OCI-LY1 (cell line): ENCODE data around the gene CNTN5.

Experiments used
- H2AFZ ChIP-seq: fragments of 200-600 bp; sonication (generic), shearing (Covaris generic); 2 replicates; pipeline ENCODE4 v1.6.0; 2014; ENCODE audit warnings: antibody characterized with exemption, mild to moderate bottlenecking, low read length
- H3F3A ChIP-seq: fragments of 200-600 bp; sonication (generic), shearing (Covaris generic); 2 replicates; pipeline ENCODE4 v1.6.0; 2014; ENCODE audit warnings: mild to moderate bottlenecking, antibody characterized with exemption, low read length, moderate library complexity; ENCODE audit not compliant: insufficient read depth
- H3K27ac ChIP-seq: fragments of 200-600 bp; sonication (generic); 2 replicates; pipeline ENCODE4 v1.5.1; 2014; ENCODE audit warnings: low read length, mixed run types, mild to moderate bottlenecking, low read depth; ENCODE audit not compliant: poor library complexity, severe bottlenecking
- H3K27me3 ChIP-seq: fragments of 200-600 bp; sonication (generic); 2 replicates; pipeline ENCODE4 v1.6.0; 2014; ENCODE audit warnings: antibody characterized with exemption, mild to moderate bottlenecking, low read length, moderate library complexity; ENCODE audit not compliant: insufficient read depth
- H3K36me3 ChIP-seq: fragments of 200-600 bp; sonication (generic); 2 replicates; pipeline ENCODE4 v1.6.1; 2014; ENCODE audit warnings: mild to moderate bottlenecking, antibody characterized with exemption, low read length, moderate library complexity, mixed read lengths; ENCODE audit not compliant: insufficient read depth
- H3K4me1 ChIP-seq: fragments of 200-600 bp; sonication (generic); 2 replicates; pipeline ENCODE4 v1.5.1; 2014; ENCODE audit warnings: mild to moderate bottlenecking, low read length, moderate library complexity; ENCODE audit not compliant: insufficient read depth, severe bottlenecking
- H3K4me2 ChIP-seq: fragments of 200-600 bp; sonication (generic), shearing (Covaris generic); 2 replicates; pipeline ENCODE4 v1.6.1; 2014; ENCODE audit warnings: low read length
- H3K4me3 ChIP-seq: fragments of 200-600 bp; sonication (generic); 2 replicates; pipeline ENCODE4 v1.5.1; 2014; ENCODE audit warnings: low read length, low read depth, mild to moderate bottlenecking, mixed read lengths; ENCODE audit not compliant: poor library complexity, severe bottlenecking
- H3K79me2 ChIP-seq: fragments of 200-600 bp; shearing (Covaris generic); 2 replicates; pipeline ENCODE4 v1.6.1; 2016; ENCODE audit warnings: mixed run types, low read length, mixed read lengths; ENCODE audit not compliant: insufficient read depth
- H3K9ac ChIP-seq: fragments of 200-600 bp; sonication (generic), shearing (Covaris generic); 2 replicates; pipeline ENCODE4 v1.6.1; 2014; ENCODE audit warnings: mild to moderate bottlenecking, low read length, mixed read lengths
- H3K9me2 ChIP-seq: fragments of 200-600 bp; sonication (generic), shearing (Covaris generic); 2 replicates; pipeline ENCODE4 v1.6.1; 2014; ENCODE audit warnings: low read depth, mild to moderate bottlenecking, low read length, mixed read lengths
- H3K9me3 ChIP-seq: fragments of 200-600 bp; shearing (Covaris generic); 2 replicates; pipeline ENCODE4 v1.6.1; 2014; ENCODE audit warnings: low read length, mixed read lengths
- H4K20me1 ChIP-seq: fragments of 200-600 bp; sonication (generic), shearing (Covaris generic); 2 replicates; pipeline ENCODE4 v1.6.0; 2016; ENCODE audit warnings: mild to moderate bottlenecking, low read length; ENCODE audit not compliant: insufficient read depth
- EZH2 ChIP-seq: fragments of 200-600 bp; sonication (generic), shearing (Covaris generic); IDR thresholded peaks from 2 replicates; pipeline ENCODE4 v1.8.0; 2017; ENCODE audit warnings: borderline replicate concordance, mixed run types, mild to moderate bottlenecking, antibody characterized with exemption, low read length, moderate library complexity, mixed read lengths
- TF ChIP-seq, protein P1 (sequence below): fragments of 200-600 bp; sonication (generic), shearing (Covaris generic); IDR thresholded peaks from 2 replicates; pipeline ENCODE4 v1.5.1; 2017; ENCODE audit warnings: mild to moderate bottlenecking, antibody characterized with exemption, low read length, moderate library complexity, mixed read lengths

Gene CNTN5

GRCh38 chr11:99706848-99707247 lies 686.1 kb downstream of the CNTN5 start:
- Histone ChIP-seq H4K20me1 (no peaks in the 10 kb centered on the region), H3K36me3 (no peaks in the 10 kb centered on the region), H3K9me3 (no peaks in the 10 kb centered on the region), H2AFZ (no peak overlapping the region), H3K27me3 (no peaks in the 10 kb centered on the region), H3K4me1 (no peaks in the 10 kb centered on the region), H3K4me2 (no peak overlapping the region), H3K79me2 (no peaks in the 10 kb centered on the region), H3F3A (no peaks in the 10 kb centered on the region), H3K4me3 (no peak overlapping the region), H3K27ac (no peak overlapping the region), H3K9me2 (no peaks in the 10 kb centered on the region), H3K9ac (no peak overlapping the region)
- TF ChIP-seq EZH2: no peak
- TF ChIP-seq, protein P1, sequence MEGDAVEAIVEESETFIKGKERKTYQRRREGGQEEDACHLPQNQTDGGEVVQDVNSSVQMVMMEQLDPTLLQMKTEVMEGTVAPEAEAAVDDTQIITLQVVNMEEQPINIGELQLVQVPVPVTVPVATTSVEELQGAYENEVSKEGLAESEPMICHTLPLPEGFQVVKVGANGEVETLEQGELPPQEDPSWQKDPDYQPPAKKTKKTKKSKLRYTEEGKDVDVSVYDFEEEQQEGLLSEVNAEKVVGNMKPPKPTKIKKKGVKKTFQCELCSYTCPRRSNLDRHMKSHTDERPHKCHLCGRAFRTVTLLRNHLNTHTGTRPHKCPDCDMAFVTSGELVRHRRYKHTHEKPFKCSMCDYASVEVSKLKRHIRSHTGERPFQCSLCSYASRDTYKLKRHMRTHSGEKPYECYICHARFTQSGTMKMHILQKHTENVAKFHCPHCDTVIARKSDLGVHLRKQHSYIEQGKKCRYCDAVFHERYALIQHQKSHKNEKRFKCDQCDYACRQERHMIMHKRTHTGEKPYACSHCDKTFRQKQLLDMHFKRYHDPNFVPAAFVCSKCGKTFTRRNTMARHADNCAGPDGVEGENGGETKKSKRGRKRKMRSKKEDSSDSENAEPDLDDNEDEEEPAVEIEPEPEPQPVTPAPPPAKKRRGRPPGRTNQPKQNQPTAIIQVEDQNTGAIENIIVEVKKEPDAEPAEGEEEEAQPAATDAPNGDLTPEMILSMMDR: no peak

- H3K79me2 ChIP-seq: no peaks in the 10 kb centered on the region
- no peak overlapping the region for H3K4me2 ChIP-seq
- H3K27me3 ChIP-seq: no peaks in the 10 kb centered on the region
- H3K4me1 ChIP-seq: no peaks in the 10 kb centered on the region
- no peaks in the 10 kb centered on the region for H3F3A ChIP-seq
- H3K36me3 ChIP-seq: no peaks in the 10 kb centered on the region
- no peak overlapping the region for H3K27ac ChIP-seq
- no peak for TF ChIP-seq EZH2
- TF ChIP-seq, protein P1: no peak
- H3K4me3 ChIP-seq: no peak overlapping the region
- no peaks in the 10 kb centered on the region for H3K9me2 ChIP-seq
- H2AFZ ChIP-seq: no peak overlapping the region
- H4K20me1 ChIP-seq: no peaks in the 10 kb centered on the region
- H3K9me3 ChIP-seq: no peaks in the 10 kb centered on the region
- no peak overlapping the region for H3K9ac ChIP-seq
Measured at GRCh38 chr11:99708928-99709672, 688.4 kb downstream of the CNTN5 start.

GRCh38 chr11:99716302-99716701 lies 695.6 kb downstream of the CNTN5 start:
- H4K20me1 ChIP-seq: no peaks in the 10 kb centered on the region

More at GRCh38 chr11:99716302-99716701, 695.6 kb downstream of the CNTN5 start:
- no peak overlapping the region for H3K9ac ChIP-seq
- no peaks in the 10 kb centered on the region for H3F3A ChIP-seq
- no peaks in the 10 kb centered on the region for H3K79me2 ChIP-seq
- no peaks in the 10 kb centered on the region for H3K9me2 ChIP-seq
- TF ChIP-seq, protein P1: no peak
- TF ChIP-seq EZH2: no peak
- H3K4me3 ChIP-seq: no peak overlapping the region
- no peaks in the 10 kb centered on the region for H3K9me3 ChIP-seq
- H3K27me3 ChIP-seq: no peaks in the 10 kb centered on the region
- H3K36me3 ChIP-seq: no peaks in the 10 kb centered on the region
- no peak overlapping the region for H3K27ac ChIP-seq
- H3K4me2 ChIP-seq: no peak overlapping the region
- no peak overlapping the region for H2AFZ ChIP-seq
- H3K4me1 ChIP-seq: no peaks in the 10 kb centered on the region
